ENCODE results near the gene CTRB2.
"Not testable (repeated sequence)": the region's sequence is repeated elsewhere in the genome, so short reads cannot be mapped to it uniquely, and the experiment has no call there.

The CTRB2 gene

GRCh38 chr16:75206749-75207451 lies at the start of gene CTRB2:
CTRB2 (minus strand) TSS chr16:75207161; CDS start chr16:75207141, 20 bp downstream.
- no peak for DNase-seq

DNA sequence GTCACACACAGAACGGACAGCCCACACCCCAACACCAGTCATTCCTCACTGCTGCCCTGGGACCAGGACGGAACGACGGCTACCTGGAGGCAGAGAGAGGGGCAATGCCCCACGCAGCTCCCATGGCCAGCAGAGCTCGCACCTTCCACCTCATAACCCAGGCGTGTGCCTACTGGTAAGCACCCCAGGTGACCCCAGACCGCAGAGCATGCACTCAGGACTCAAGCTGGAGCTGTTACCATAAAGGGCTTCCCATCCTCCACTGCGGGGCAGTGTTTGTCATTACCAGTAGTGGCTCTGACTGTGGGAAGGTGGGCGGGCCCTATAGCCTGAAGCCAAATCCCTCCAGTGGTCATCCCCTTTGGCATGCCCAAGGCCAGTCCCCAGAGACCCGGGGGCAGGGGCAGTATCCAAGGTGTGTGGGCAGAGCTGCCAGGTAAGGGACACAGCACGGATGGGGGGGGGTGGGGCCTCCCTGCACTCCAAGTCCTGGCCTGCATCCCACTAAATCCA lies 49.2 kb upstream of the CTRB2 start:
- DNase-seq: no peak

DNA sequence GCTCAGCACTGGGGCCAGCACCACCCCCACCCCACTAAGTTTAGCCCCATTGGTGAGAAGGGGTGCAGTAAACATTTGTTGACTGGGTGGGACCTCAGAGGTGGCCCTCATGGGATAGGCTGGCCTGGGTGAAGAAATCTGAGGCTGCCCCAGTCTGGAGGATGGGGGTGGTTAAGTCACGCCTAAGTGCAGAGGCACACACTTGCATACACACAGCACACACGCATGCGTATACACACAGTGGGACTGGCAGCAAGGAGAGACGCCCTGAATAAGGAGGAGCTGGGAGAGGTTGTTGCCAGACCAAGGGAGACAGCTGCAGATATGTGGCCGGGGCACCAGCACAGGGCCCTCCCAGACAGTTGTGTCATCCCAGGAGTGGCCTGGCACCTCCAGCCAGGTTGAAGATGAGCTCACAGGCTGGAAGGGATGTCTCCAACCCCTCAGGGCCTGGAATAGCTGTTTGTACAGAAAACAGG lies 47.4 kb upstream of the CTRB2 start:
- no peak for DNase-seq

DNA sequence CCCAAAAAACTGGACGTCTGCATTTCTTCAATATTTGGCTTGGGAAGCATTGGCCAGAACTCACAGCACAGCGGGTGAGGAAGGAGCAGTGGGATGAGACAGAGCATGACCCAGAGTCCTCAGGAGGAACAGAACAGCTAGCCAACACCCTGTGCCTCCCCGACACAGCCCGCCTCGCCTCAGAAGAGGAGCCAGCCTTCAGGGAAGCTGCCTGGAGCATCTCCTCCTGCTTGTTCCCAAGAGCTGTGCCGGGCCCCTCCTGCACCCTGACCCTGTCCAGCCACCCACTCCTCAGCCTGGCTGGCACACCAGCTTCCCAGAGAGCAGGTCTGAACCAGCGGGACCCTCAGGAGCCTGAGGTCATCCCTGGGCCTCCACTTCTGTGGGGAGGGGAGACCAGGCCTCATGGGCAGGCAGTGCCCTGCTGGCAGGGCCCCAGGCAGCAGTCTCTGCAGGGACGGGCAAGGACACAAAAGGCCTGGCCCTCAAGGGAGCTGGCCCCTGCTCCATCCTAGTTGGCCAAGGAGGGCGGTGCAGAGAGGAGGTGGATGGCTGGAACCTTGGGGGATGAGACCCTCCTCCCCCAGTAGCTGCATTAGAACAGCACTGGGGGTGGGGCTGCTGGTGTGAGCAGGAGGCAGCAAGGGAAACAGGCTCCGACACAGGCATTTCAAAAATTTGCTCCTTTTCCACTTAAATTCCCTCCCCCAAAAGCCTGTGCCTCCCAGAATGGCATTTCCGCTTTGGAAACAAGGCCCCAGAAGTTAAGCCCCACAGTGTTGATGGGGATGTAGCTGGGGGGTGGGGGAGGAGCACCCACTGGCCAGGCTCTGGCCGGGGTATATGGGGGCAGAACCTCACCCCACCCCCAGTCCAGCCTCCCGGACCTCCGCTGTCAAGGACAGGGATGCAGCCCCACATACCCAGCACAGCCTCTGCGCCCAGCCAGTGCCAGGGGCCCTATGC lies 46.3 kb upstream of the CTRB2 start:
- no peak for DNase-seq

GRCh38 chr16:75252049-75252864 lies 45.3 kb upstream of the CTRB2 start:
- no peak for DNase-seq

- DNase-seq: no peak
Measured at GRCh38 chr16:75251280-75252048, 44.5 kb upstream of the CTRB2 start, which contains the start of gene BCAR1. BCAR1 (minus strand) TSS chr16:75251624; CDS start chr16:75251482, 142 bp downstream.

DNA sequence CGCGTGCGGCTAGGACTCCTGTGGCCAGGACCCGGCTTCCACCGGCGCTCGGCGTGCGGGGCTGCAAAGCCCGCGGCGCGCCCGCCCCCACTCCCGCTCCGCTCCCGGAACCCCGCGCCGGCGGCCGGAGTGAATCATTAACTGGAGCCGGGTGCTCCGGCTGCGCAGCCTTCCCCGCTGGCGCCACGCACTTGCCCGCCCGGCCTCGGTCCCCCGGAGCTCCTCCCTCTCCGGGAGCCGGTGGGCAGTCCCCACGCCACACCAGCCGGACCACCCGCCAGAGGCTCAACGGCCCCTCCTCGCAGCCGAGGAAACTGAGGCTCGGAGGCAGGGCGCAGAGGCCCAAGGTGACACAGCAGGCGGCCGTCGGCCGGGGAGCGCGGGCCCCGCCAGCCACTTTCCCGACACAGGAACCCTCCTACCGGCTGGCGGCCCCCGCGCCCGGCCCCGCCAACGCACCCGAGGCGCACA lies 43.9 kb upstream of the CTRB2 start:
- DNase-seq: no peak

DNA sequence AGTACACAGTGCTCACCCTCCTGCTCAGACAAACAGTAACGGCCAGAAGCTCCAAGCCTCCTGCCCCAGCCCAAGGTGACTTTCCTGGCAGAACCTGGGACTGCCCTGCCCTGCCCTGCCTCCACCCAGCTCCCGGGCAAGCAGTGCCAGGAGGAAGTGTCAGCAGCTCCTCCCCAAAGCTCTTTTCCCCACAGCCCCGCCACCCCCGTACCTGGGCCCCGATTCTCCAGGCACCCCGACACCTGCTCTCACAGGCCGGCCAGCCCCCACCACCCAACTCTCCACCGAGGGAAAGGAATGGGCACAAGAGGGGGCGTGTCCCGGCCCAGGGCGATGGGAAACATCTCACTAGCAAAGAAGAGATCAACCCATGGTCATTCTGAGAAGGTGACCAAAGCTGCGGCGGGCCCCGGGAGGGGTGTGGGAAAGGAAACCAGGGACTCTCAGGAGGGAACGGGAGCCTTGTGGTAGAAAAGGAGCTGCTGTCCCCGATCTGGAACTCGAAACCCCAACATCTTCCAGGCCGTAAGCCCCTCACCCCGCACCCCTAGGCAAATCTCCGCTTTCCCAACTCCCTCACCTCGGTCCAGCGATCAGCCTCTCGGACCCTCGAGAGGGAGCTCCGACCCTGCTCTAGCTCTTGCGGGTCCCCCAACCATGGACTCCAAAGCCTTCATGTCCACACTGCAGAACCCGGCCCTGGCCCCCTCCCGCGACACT lies 43.3 kb upstream of the CTRB2 start:
- no peak for DNase-seq

- no peak for DNase-seq
Measured at GRCh38 chr16:75249441-75249840, 42.5 kb upstream of the CTRB2 start.

DNA sequence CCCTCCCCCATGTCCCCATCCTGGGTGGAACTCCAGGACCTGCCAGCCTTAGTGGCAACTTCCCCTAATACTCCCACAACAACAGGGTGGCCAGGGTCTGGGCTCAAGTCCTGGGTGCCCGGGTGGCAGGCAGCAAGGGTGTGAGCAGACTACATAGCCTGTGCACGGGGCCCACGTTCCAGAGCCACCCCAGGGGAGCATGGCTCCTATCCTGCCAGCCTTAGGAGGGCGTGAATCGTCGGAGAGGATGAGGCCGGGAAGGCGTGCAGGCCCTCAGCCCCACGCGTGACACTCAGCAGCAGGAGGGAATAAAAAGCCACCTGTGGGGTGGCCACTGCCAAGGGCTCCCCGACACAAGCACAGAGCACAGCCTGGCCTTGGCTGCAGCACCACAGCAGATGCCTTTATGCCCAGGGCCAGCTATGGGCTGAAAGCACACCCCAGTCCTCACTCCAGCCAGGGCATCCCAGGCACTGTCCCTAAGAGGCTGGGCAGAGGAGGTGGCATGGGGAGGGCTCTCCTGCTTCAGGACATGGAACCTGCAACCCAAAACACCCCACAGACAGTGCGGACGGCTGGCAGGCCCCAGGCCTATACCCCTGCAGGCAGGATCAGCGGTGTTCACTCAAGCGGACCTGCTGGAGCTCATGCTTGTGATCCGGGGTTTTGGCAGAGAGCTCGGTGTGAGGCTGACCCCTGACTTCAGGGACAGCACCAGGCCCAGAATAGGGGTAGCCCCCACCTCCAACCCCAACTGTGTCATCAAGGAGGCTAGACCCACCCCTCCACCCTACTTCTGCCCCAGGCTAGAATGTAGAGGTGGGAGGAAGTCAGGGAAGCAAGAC lies 41.8 kb upstream of the CTRB2 start:
- DNase-seq: no peak

DNA sequence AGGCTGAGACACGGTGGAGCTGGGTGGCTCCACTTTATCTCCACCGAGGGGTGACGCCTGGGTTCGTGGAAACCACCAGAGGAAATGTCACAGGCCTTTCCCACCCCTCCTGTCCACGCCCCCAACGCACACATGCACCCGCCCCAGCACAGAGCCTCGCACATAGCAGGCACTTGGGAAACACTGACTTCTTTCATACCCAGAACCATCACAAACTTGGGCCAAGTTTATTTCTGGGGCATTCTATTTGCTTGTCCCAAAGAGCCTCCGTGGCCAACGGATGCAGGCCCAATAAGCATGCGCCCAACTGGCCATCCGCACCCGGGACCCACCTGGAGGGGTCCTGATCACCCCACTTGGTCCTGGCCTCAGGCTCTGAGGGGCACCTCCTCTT lies 41.2 kb upstream of the CTRB2 start:
- no peak for DNase-seq

GRCh38 chr16:75247249-75247648 lies 40.3 kb upstream of the CTRB2 start:
- DNase-seq: no peak

DNA sequence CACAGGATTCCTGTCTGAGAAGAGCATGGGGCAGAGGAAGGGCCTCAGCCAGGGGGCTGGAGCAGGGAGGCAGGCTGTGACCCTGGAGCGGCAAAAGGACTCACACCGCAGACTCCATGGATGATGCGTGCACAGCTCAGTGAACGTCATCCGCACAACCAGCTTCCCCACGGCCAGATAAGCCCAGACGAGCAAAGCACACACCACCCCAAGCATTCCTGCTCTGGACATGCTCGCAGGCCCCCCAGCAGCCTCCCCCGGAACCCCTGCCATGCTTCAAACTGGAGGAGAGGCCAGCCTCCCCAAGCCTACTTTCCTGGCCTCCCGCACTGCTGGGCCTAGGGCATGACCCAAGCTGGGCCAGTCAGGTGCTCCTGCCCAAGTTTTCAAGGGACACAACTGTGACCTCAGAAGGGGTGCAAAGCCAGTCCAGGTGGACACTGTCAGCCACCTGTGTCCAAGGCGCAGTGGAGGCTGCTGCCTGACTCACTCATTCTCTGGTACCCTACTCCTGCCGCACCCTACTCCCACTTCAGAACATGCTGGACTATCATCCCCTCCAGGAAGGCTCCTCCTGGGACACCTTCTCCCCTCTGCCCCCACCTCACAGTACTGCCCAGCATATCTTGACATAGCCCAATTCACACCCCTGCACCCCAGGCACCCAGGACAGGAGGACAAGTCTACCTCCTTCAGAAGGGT lies 39.7 kb upstream of the CTRB2 start:
- no peak for DNase-seq

- DNase-seq: no peak
Measured at GRCh38 chr16:75244844-75245758, 38.1 kb upstream of the CTRB2 start.

GRCh38 chr16:75244225-75244809 lies 37.4 kb upstream of the CTRB2 start:
- DNase-seq: no peak

GRCh38 chr16:75243667-75244224 lies 36.8 kb upstream of the CTRB2 start:
- DNase-seq: no peak

- not testable (repeated sequence) for DNase-seq
Measured at GRCh38 chr16:75242436-75243078, 35.6 kb upstream of the CTRB2 start.
